Measurements from ENCODE around the gene DNAJB12.
"Not testable (repeated sequence)": the region's sequence is repeated elsewhere in the genome, so short reads cannot be mapped to it uniquely, and the experiment has no call there.

The DNAJB12 gene

DNA sequence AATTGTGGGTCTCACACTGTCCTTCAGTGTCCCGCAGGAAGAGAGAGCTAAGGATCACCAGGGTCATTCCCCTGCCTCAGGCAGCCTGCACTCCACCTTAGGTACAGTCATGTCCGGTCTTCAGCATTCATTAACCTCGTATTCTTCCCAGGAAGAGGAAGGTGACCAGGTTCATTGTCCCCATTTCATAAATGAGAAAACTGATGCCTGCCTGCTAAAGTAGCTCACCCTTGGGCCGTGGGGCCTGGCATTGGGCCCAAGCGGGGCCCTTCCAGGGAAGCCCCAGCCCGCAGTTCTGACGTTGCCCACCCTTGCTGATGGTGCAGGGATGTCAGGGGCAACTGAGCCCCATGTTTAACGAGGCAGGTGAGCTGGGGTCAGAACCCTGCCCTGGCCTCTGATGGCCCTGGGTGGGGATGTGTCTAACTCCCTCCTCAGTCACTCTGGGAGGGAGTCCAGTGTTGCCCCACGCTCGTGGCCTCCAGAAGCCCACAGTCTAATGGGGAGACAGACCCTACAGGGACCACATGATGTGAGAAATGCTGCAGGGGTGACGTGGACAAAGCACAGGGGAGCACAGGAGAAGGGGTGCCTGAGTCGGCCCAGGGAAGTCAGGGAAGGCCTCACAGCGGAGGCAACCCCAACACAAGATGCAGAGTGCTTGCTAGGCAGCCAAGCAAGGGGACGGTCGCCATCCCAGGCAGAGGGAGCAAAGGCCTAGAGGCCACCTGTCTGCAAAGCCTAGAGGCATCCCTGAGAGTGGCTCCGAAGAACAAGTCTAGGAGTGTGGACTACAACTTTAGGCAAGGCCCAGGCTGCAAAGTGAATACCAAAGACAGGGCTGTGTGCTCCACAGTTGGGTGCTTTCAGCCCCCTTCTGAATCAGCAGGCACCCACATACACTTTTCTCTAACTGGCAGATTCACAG is 55.9 kb downstream of the DNAJB12 start:
- Histone ChIP-seq H3K9me2 (replicated peaks; ENCODE audit: insufficient read depth, low read length) (no peaks in the 10 kb centered on the region), H3K27me3 (ENCODE audit: low read length) (no peaks in the 10 kb centered on the region), H3K79me2 (ENCODE audit: insufficient read depth, low read length) (no peaks in the 10 kb centered on the region), H3K9ac (ENCODE audit: low read length) (no peak overlapping the region), H3F3A (ENCODE audit: insufficient read depth) (peaks cover 7% of the 10 kb centered on the region), H2AFZ (ENCODE audit: low read depth, low read length, severe bottlenecking) (no peak overlapping the region), H3K9me3 (ENCODE audit: insufficient read depth, low read length) (no peaks in the 10 kb centered on the region), H3K27ac (ENCODE audit: low read depth, low read length) (peak overlapping the region; percentile 14; the same call in 1 of the 2 replicates), H3K4me3 (ENCODE audit: insufficient read depth, low read length, poor library complexity, severe bottlenecking) (no peak overlapping the region), H3K4me2 (ENCODE audit: low read depth, low read length, poor library complexity, severe bottlenecking) (no peak overlapping the region), H4K20me1 (ENCODE audit: low read depth, low read length) (no peaks in the 10 kb centered on the region), H3K36me3 (ENCODE audit: low read length) (no peaks in the 10 kb centered on the region)
- TF ChIP-seq, protein P1, sequence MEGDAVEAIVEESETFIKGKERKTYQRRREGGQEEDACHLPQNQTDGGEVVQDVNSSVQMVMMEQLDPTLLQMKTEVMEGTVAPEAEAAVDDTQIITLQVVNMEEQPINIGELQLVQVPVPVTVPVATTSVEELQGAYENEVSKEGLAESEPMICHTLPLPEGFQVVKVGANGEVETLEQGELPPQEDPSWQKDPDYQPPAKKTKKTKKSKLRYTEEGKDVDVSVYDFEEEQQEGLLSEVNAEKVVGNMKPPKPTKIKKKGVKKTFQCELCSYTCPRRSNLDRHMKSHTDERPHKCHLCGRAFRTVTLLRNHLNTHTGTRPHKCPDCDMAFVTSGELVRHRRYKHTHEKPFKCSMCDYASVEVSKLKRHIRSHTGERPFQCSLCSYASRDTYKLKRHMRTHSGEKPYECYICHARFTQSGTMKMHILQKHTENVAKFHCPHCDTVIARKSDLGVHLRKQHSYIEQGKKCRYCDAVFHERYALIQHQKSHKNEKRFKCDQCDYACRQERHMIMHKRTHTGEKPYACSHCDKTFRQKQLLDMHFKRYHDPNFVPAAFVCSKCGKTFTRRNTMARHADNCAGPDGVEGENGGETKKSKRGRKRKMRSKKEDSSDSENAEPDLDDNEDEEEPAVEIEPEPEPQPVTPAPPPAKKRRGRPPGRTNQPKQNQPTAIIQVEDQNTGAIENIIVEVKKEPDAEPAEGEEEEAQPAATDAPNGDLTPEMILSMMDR (IDR thresholded peaks at IDR 0.05; ENCODE audit: insufficient read depth, low read length, poor library complexity, severe bottlenecking), result no peak
- no peak for TF ChIP-seq EZH2phosphoT487 (conservative IDR thresholded peaks at IDR 0.05; ENCODE audit: low read length)

DNA sequence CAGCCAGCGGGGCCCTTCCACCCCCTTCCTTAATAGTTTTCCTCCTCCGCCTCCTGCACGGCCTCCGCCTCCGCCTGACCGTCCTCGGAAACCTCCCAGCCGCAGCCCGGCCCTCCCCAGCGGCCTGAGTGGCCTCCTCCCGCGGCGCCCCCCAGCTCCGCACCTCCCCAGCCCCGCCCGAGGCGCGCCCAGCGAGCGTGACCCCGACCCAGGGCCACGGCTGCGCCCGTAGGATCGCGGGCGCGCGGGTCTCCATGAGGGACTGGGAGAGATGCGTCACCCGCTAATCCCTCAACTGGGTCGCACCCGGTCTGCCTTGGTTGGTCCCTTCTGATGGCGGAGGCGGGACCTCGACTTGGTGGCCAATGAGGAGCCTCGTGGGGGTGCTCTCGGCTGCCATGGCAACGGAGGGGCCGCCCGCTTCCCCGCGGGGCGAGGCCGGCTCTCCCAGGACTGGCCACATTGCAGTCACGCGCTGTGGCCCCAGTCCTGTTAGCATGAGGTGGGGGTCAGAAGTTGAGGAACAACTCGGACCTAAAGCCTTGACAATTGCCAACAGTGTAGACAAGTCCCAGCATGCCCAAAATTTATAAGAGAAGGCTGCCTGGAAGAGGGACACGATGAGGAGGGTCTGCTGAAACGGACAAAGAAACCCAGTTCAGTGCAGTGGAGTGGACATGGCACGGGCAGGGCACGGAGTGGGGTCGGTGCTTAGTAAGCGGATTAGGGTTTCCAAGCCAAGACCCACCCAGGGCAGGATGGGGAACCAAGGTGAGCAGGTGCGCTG is 56.7 kb downstream of the DNAJB12 start:
- H2AFZ ChIP-seq (ENCODE audit: low read depth, low read length, severe bottlenecking), result no peak overlapping the region
- H3K4me3 ChIP-seq (ENCODE audit: insufficient read depth, low read length, poor library complexity, severe bottlenecking), result peak overlapping the region; percentile 63

DNA sequence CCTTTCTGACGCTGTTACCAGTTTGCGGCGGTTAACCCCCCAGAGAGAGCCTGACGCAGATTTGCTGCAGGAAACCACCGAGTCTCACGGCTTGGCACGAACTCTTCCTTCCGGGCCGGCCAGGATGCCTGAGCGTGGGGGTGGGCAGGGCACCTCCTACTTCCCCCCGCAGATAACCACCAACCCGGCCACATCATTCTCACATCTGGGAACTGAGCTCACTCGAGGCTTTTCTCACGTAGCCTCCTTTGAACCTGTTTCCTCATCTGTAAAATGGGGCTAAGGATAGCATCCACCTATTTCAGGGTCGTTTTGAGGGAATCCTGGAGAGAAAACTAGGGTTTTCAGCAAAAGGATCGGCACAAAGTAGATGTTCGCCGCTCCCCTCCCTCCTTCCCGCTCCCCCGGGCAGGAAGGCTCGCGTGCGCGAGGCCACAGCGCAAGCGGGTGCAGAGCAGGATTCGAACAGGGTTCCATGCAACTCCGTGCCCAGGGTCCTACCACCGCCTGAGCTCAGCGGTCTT is 57.4 kb downstream of the DNAJB12 start:
- Histone ChIP-seq H3K36me3 (ENCODE audit: low read length) (no peaks in the 10 kb centered on the region), H4K20me1 (ENCODE audit: low read depth, low read length) (no peaks in the 10 kb centered on the region), H3K9ac (ENCODE audit: low read length) (peak overlapping the region; percentile 73), H3K9me2 (replicated peaks; ENCODE audit: insufficient read depth, low read length) (no peaks in the 10 kb centered on the region), H3F3A (ENCODE audit: insufficient read depth) (peaks cover 7% of the 10 kb centered on the region), H3K4me2 (ENCODE audit: low read depth, low read length, poor library complexity, severe bottlenecking) (peak overlapping the region; percentile 82), H3K79me2 (ENCODE audit: insufficient read depth, low read length) (no peaks in the 10 kb centered on the region), H3K9me3 (ENCODE audit: insufficient read depth, low read length) (no peaks in the 10 kb centered on the region), H3K4me3 (ENCODE audit: insufficient read depth, low read length, poor library complexity, severe bottlenecking) (peak overlapping the region; percentile 63), H3K27ac (ENCODE audit: low read depth, low read length) (peak overlapping the region; percentile 82), H2AFZ (ENCODE audit: low read depth, low read length, severe bottlenecking) (peak overlapping the region; percentile 27), H3K27me3 (ENCODE audit: low read length) (no peaks in the 10 kb centered on the region)
- no peak for TF ChIP-seq EZH2phosphoT487 (conservative IDR thresholded peaks at IDR 0.05; ENCODE audit: low read length)

More for the DNA sequence above, 56.7 kb downstream of the DNAJB12 start:
- TF ChIP-seq, protein P1 (IDR thresholded peaks at IDR 0.05; ENCODE audit: insufficient read depth, low read length, poor library complexity, severe bottlenecking), result no peak
- TF ChIP-seq EZH2phosphoT487 (conservative IDR thresholded peaks at IDR 0.05; ENCODE audit: low read length), result no peak
- H3K27me3 ChIP-seq (ENCODE audit: low read length), result no peaks in the 10 kb centered on the region
- peak overlapping the region; percentile 82 for H3K27ac ChIP-seq (ENCODE audit: low read depth, low read length)
- H3K79me2 ChIP-seq (ENCODE audit: insufficient read depth, low read length), result no peaks in the 10 kb centered on the region
- H3K9ac ChIP-seq (ENCODE audit: low read length), result peak overlapping the region; percentile 73
- H4K20me1 ChIP-seq (ENCODE audit: low read depth, low read length), result no peaks in the 10 kb centered on the region
- H3K4me2 ChIP-seq (ENCODE audit: low read depth, low read length, poor library complexity, severe bottlenecking), result peak overlapping the region; percentile 82
- no peaks in the 10 kb centered on the region for H3K9me3 ChIP-seq (ENCODE audit: insufficient read depth, low read length)
- H3K9me2 ChIP-seq (replicated peaks; ENCODE audit: insufficient read depth, low read length), result no peaks in the 10 kb centered on the region
- no peaks in the 10 kb centered on the region for H3K36me3 ChIP-seq (ENCODE audit: low read length)
- H3F3A ChIP-seq (ENCODE audit: insufficient read depth), result peaks cover 7% of the 10 kb centered on the region

DNA sequence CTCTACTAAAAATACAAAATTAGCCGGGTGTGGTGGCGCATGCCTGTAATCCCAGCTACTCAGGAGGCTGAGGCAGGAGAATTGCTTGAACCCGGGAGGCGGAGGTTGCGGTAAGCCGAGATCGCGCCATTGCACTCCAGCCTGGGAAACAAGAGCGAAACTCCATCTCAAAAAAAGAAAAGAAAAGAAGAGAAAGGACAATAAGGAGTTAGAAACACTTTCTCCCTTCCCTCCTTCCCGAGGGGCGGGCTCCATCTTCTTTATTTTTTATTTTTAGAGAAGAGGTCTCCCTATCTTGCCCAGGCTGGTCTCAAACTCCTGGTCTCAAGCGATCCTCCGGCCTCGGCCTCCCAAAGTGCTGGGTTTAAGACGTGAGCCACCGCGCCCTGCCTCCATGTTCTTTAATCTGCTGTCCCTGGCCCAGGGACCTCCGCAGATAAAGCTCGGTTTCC is 57.9 kb downstream of the DNAJB12 start:
- H3K9me3 ChIP-seq (ENCODE audit: insufficient read depth, low read length); H3K4me3 ChIP-seq (ENCODE audit: insufficient read depth, low read length, poor library complexity, severe bottlenecking); H4K20me1 ChIP-seq (ENCODE audit: low read depth, low read length); H3F3A ChIP-seq (ENCODE audit: insufficient read depth); H3K36me3 ChIP-seq (ENCODE audit: low read length); H3K79me2 ChIP-seq (ENCODE audit: insufficient read depth, low read length); H3K9me2 ChIP-seq (replicated peaks; ENCODE audit: insufficient read depth, low read length); H3K27me3 ChIP-seq (ENCODE audit: low read length): not testable (repeated sequence)
- peak overlapping the region; percentile 73 for H3K9ac ChIP-seq (ENCODE audit: low read length)
- peak overlapping the region; percentile 82 for H3K27ac ChIP-seq (ENCODE audit: low read depth, low read length)
- peak overlapping the region; percentile 27 for H2AFZ ChIP-seq (ENCODE audit: low read depth, low read length, severe bottlenecking)
- peak overlapping the region; percentile 82 for H3K4me2 ChIP-seq (ENCODE audit: low read depth, low read length, poor library complexity, severe bottlenecking)
